Left forelimb (tissue), 1 donor: ENCODE data around the gene CKS1B.
"Not testable (repeated sequence)": the region's sequence is repeated elsewhere in the genome, so short reads cannot be mapped to it uniquely, and the experiment has no call there.

Source experiments
- DNase-seq: peaks from one replicate; pipeline ENCODE4 v3.0.0-alpha.2; 2018; ENCODE audit warnings: low spot score

CKS1B gene

GRCh38 chr1:154964359-154964758 lies 10.1 kb upstream of the CKS1B start:
- no peak for DNase-seq

DNA sequence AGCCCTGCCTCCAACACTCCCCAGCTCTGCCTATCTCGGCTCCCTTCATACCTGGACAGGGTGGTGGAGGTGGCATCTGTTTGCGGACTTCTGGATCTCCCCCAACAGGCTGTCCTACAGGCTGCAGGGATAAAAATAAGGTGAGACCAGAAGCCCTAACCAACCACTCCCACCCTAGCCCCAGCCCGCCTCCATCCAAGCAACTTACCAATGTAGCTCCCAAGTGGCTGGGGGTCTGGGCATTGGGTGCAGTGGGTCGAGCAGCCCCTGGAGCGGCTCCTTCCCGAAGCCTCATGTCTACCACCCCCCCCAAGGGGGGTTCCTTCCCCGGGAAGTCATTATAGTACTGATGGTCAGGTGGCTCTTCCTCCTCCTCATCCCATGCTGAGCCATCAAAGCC lies 8.4 kb upstream of the CKS1B start:
- DNase-seq = no peak

GRCh38 chr1:154967331-154967950 lies 7.0 kb upstream of the CKS1B start:
- DNase-seq = no peak

GRCh38 chr1:154968731-154969130 lies 5.8 kb upstream of the CKS1B start:
- DNase-seq = no peak

DNA sequence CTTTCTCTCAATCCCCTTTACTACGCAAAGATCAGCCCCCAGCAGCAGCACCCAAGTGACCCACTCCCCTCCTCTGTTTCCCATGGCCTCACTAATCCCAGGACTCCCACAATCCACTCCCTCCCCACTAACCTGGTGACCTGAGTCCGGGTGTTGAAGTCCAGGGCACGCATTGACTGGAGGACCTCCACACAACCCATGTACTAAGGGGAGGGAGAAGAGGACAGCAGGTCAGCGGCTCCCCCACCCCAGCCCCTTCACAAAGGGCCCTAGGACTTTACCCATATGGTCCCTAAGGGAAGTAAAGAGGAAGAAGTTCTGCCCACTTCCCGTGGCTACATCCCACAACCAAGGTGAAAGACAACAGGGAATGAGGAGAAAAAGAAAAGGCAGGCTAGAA lies 5.2 kb upstream of the CKS1B start:
- DNase-seq = no peak

DNA sequence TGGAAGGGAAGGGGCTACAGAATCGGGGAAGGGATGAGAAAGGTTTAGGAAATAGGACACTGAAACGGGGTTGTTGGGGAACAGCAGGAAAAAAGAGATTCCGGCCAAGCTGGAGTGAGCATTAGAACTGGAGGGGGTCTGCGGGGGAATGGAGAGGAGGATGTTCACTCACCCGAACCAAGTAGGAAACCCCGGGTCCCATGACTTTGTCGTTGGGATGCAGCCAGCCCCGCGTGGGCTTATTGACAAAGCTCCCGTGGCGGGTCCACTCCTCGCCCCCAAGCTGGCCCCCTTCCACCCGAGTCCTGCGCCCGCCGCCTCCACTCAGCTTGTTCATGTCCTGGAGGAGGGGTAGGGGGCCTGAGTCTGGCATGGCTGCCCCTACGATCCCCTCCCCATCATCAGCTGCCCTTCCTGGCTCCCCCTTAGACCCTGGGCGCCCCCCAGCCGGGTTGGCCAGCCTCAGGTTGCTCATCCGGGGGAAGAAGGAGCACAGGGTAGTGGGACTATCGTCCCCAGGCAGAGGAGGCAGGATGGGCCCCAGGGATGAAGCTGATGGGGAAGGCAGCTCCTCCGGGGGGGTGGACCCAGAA lies 4.5 kb upstream of the CKS1B start:
- DNase-seq = no peak

DNA sequence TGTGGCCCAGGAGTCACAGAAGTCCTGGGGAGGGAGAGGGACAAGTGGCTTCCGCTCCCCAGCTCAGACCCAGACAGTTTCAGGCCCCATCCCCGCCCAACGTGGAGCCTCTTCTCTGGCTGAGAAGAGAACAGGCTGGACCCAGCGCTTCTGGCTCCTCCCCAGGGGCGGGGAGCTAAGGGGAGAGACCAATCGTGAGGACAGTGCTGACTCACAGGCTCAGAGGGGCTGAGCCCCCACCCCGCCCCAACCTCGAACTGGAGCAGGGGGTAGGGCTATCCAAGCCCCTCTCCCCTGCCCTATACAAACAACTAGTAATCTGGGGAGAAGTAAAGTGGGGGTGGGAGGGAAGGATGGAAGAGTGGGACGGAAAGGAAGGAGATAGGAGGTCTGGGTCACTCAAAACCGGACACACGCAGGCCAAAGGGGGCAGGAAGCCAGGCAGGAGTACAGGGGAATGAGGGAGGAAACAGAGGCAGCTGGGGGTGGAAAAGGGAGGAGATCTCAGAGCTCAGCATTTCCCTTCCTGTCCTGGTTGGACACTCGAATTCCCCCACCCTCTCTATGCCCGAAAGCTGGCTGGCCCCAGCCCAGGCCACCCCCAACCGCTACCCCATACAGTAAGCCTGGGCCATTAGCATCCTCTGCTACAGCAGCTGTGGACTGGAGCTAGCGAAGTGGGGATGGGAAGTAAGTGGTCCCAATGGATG lies 3.7 kb upstream of the CKS1B start, which contains the start of gene SHC1:
SHC1 (minus strand) TSS at position 117 of the 710 bp plus-strand sequence. CDS start 221 bp downstream, outside the sequence.
- DNase-seq = peak; percentile 95

- no peak for DNase-seq
Measured at GRCh38 chr1:154971341-154971998, 3.0 kb upstream of the CKS1B start.

- DNase-seq = no peak
Measured at GRCh38 chr1:154972213-154972516, 2.3 kb upstream of the CKS1B start.

GRCh38 chr1:154972517-154973343 lies 1.8 kb upstream of the CKS1B start:
- no peak for DNase-seq

DNA sequence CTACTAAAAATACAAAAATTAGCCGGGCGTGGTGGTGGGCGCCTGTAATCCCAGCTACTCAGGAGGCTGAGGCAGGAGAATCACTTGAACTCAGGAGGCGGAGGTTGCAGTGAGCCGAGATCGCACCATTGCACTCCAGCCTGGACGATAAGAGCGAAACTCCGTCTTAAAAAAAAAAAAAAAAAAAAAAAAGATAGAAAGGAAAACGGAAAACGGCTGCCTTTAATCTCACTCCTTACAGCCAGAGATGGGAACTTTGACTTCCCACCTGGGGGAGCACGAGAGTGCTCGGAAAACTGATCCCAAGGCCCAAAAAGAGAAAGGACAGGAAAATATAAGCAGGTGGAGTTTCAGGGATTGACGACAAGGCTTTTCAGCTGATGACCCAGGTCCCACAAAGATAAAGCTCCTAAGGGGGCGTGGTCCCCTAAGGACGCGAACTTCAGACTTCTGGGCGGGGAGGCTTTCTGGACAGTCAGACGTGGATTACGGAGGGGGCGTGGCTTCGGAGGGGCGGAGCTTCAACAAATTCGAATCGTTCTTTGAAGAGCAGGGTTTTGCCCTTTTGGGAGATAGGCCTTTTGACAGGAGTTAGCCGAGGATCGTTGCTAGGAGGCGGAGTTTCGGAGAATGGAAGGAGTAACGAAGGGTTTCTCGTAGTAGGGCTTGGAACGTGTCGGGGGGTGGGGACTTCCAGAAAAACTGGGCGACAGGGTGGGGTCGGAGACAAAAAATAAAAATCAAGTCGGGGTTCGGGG lies 958 bp upstream of the CKS1B start:
- DNase-seq = peak; percentile 93

DNA sequence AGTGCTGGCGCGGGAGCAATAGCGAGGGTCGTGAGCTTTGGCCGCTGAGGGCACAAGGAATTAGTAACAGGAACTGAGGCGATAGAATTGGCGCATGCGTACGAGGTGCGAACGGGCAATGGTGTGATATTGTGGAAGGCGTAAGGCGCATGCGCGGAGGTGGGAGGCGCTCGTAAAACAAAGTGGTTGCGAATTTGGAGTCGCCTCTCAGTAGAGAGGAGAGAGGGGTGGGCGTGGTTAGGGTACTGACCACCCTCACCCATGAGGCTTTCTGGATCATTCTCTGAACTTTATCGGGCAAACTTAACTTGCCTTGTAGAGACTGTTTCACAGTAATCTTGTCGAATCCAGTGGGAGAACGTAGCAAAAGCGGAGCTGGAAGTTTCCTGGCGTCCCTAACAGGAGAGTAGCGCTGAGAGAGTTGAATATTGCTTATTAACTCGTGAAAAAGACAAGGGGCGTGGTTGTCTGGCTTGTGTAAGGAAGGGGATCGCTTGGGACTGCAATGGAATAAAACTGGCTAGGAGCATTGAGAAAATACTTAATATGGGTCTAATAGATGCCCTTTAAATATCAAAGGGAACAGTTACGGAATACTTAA lies 427 bp downstream of the CKS1B start:
- DNase-seq = no peak

DNA sequence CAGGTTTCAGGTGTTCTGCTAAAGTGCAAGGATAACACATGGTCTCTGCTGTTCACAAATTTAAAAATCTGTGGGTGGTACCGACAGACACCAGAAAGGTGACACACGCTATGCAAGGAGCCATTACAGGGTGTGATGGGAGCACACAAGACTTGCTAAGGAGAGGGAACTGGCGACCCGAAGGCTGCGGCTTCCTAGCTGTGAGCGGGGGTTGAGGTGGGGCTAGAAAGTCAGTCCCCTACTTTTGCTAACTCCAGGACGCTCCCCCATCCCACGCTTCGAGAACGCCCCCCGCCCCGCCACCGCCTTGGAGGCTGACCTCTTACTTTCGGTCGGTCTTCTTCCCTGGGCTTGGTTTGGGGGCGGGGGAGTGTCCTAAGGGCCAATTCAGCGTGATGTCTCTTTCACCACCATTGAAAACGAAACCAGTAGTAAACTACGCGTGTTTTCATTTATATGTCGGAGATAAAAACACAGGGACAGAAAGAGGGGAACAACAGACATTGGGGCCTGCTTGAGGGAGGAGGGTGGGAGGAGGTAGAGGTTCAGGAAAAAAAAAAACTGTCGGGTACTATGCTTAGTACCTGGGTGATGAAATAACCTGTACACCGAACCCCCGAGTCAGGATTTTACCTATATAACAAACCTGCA lies 1.1 kb downstream of the CKS1B start:
- DNase-seq = peak; percentile 81

DNA sequence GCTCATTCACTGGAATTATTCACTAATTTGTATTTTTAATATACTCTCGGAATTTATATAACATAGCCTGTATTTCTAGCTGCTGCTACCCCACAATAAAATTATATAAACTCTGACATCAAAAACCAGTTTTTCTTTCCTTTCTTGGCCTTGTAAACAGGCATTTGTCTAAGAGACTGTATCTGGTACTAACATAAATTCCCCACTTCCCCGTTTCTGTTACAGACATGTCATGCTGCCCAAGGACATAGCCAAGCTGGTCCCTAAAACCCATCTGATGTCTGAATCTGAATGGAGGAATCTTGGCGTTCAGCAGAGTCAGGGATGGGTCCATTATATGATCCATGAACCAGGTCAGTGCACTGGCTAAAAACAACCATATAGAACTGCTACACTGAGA lies 3.3 kb downstream of the CKS1B start:
- DNase-seq = not testable (repeated sequence)

DNA sequence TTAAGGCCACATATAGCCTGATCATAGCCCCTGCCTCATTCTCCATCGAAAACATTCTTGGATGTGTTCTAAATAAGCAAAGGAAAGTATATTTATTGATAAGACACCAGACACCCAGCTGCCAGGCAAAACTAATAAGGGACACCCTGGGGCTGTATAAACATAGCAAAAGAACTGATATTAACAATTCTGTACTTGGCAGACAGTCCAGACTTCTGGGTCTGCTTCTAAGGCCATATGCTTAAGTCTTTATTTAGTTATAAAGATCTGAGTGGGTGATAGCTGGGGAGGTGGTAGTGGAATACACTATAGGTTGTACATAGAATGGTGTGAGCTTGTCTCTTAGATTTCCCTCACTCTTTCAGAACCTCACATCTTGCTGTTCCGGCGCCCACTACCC lies 3.9 kb downstream of the CKS1B start:
- no peak for DNase-seq

GRCh38 chr1:154982341-154982740 lies 7.9 kb downstream of the CKS1B start:
- DNase-seq = no peak

- DNase-seq = peak; percentile 92
Measured at GRCh38 chr1:154982897-154983648, 8.6 kb downstream of the CKS1B start, which contains the start of gene FLAD1. Gene FLAD1 (plus strand): TSS chr1:154983344. CDS start chr1:154983695, 351 bp downstream.

DNA sequence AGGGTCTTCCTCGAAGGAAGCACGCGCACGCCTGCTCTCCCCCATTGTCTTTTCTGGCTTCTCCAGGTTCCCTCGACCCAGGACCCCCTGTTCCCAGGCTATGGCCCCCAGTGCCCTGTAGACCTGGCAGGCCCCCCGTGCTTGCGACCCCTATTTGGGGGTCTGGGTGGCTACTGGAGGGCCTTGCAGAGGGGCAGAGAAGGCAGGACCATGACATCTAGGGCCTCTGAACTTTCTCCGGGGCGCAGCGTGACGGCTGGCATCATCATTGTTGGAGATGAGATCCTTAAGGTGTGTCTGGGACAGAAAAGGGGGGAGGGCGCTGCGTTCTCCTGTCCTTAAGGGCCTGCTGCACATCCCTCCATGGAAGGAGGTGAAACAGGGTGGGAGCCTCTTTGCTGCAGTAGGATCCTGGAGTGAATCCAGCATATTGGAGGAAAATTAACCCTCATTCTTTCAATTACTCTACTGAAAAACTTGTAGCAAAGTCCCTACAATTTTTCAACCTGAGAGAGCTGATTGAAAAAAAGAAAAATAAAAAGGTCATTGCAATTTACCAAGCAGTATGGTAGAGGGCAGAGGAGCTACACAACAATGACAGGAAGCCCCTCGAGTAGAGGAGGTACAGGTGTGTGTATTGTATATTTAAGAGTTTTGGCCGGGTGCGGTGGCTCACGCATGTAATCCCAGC lies 9.4 kb downstream of the CKS1B start:
- DNase-seq = no peak

- not testable (repeated sequence) for DNase-seq
Measured at GRCh38 chr1:154986736-154987135, 12.3 kb downstream of the CKS1B start.
